ENCODE measurements around the gene MAP1LC3A. TPM values are rescaled to one million over a fixed set of nuclear protein-coding genes. Genes with fewer than 3 reads are reported as not detected.

MAP1LC3A gene
- total RNA-seq, 1 experiment from 2014 or later, result 9.3 TPM

DNA sequence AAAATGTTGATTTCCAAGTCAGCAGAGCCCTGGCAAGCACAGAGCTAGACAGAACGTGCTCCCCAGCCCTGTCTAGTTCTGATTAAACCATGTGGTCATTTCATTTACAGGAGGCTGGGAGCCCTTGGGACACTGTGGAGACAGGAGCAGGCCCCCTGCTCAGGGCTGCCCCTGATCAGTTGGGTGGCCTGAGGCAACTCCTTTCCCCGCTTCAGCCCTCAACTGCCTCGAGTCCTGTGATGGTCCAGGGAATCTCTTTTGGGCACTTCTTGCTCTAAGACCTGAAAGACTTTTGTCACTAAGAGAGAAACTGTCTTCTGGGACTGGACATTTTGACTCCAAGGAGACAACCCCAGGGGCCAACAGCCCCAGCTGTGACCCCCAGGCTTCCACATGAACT, 28.8 kb upstream of the MAP1LC3A start:
- DNase-seq (ENCODE audit: low spot score), result no peak

DNA sequence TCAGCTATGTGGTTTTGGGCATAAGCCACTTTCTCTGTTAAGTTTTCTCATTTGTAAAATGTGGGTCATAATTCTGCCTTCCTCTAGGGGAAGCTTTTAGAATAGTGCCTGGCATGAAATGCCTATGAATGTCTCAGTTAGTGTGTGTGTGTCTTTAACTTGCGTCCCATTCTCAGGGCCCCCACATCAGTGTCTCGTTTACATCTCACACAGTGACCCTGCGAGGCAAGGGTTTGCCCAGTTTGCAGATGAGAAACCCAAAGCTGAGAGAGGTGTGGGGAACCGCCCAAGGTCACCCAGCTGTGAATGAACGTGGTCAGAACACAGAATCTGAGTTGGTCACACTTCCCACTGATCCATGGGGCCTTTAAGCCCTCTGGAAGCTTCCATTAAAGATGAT, 28.2 kb upstream of the MAP1LC3A start:
- DNase-seq (ENCODE audit: low spot score), result no peak

DNA sequence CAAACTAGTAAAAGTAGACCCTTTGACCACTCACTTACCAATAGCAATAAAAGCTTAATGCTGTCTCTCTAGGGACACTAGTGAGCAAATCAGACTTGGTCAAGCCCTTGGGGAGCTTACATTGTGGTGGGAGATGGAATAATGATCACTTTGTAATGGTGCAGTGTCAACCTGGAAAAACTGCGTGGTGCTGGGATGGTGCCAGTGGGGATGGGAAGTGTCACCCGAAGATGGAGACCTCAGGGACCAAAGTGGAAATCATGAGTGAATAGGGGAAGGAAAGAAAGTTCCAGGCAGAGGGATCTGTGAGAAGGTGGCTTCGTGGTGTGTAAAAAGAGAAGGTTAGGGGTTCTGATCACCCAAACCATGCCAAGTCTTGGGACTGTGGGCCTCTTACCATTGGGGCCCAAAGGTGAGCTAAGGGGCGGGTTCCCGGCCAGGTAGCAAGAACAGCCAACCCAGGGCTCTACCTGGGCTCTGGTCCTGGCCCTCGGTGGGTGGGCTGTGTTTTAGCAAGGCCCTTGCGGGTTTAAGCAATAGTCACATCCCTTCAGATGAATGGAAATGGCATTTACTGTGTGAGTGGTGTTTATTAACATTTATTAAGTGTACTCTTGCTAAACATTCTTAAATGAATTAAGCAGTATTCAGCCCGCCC, 26.8 kb upstream of the MAP1LC3A start:
- DNase-seq (ENCODE audit: low spot score), result no peak

DNA sequence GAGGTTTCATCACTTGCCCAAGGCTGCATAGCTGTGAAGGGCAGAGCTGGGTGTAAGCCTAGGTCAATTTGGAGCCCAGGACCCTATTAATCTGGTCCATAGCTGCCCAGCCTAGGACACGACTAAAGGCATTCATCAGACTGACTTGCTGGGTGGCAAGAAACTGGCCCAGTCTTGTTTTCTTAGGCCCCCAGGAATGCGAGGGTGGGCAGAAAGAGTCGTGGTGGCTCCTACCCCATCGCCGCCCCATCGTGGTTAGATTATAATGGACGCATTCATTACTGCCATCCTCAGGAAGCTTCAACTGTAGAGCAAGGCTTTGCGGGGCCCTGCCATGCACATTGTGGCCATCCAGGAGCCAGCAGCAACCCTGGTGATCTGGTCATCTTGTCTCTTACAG, 26.2 kb upstream of the MAP1LC3A start:
- DNase-seq (ENCODE audit: low spot score), result peak; percentile 83

DNA sequence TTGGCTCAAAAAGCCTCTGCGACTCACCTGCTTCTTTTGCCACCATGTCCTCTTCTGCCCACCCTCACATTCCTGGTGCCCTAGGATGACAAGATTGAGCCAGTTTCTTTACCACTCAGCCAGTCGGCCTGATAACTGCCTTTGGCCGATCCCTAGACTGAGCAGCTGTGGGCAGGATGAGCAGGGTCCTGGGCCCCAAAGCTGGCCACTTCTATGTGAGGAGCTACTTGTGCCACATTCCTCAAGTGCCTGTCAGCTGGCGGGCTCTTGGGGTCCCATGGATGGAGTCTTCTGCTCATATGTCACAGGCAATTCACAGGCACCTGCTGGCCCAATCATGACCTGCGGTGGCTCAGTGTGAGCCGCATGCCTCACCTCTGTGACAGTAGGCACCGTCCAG, 25.8 kb upstream of the MAP1LC3A start:
- DNase-seq (ENCODE audit: low spot score), result no peak

DNA sequence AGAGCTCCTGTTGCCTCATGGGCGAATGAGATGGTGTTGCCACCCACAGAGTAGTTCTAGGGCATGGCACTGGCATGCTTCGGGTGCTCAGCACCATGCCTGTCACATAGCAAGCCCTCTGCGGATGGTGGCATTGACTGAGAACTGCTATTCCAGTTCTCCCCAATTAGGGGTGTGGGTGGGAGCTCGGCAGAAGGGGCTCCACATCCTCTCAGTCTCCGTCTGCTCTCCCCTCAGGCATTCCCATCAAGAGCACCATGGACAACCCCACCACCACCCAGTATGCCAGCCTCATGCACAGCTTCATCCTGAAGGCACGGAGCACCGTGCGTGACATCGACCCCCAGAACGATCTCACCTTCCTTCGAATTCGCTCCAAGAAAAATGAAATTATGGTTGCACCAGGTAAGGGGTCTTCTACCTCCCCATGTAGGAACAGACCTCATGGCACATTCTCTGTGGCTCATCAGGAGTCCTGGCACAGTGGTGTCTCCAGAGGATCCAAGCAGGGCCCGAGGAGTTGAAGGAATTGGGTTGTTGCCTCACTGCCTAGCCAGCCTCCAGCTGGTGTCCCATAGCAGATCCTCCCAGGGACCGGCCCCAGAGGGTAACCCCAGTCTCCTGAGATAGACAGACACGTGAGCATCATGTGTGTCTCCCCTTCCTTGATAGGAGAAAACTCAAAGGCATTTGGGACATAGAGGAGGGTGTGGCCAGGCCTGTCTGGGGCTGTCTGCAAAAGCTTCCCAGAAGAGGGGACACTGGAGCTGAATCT, 23.9 kb upstream of the MAP1LC3A start:
- no peak for DNase-seq (ENCODE audit: low spot score)

DNA sequence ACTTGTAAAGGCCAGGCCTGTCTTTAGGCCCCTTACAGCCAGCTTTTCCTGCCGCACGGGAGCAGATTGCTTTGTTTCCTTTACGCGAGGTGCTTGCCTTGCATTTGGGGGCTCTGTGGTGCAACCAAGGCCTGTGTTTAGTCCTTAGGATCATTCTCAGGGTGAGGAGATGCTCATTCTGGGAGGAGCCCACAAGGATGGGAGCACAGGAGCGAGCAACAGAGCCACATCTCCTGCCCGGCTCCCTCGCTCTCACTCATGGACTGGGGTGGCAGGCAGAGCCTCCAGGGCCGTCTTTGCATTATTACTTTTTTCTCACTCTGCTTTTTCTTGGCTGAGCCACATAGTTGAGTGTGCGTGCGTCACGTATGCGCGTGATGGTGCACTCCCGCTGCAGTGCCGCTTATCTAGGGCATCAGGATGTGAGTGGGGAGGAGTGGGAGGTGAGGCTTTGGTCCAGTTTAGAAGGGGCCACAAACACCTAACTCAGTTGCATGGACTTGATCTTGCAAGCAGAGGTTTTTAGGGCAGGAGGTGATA, 23.1 kb upstream of the MAP1LC3A start:
- no peak for DNase-seq (ENCODE audit: low spot score)

DNA sequence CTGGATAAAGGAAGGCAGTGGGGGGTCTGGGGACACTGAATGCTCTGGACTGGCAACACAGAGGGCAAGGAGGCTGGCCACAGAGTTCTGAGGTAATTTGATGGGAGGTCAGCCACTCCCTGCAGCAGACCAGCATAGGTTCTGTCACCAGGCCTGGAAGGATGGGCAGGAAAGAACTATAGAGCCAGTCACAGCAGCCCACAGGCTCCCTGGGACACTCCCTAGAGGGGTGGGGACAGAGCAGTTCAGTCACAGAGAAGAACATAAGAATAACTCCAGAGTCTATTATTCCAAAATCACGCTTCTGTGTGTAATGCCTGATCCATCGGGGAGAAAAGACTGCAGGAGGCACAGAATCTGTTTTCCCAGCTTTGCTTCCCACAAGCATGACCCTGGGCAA, 22.7 kb upstream of the MAP1LC3A start:
- DNase-seq (ENCODE audit: low spot score), result no peak

DNA sequence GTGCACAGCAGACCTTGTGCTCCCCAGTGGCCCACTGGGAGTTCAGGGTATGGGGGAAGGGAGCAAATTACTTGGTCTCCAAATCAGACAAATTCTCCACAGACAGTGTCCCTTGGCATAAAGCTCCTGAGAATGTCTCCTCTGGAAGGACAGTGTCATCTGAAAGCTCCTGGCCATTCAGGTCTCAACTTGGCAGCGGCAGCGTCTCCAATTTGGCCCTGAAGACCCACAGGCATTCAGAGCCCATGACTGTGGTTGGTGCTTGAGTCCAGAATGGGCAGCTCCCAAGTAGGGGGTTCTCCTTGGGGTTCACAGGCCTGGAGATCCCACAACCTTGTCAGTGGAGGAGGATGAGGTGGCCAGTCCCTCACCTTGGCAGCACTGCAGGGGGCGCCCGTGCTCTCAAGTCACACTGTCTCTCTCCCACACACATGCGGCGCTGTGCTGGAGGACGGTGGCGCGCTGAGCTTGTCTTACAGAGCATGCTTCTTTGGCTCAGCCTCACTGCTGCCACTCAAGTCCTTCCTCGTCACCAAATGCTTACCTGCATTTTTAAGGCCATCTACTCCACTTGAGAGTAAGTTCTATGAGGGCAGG, 21.6 kb upstream of the MAP1LC3A start:
- peak; percentile 31 for DNase-seq (ENCODE audit: low spot score)

DNA sequence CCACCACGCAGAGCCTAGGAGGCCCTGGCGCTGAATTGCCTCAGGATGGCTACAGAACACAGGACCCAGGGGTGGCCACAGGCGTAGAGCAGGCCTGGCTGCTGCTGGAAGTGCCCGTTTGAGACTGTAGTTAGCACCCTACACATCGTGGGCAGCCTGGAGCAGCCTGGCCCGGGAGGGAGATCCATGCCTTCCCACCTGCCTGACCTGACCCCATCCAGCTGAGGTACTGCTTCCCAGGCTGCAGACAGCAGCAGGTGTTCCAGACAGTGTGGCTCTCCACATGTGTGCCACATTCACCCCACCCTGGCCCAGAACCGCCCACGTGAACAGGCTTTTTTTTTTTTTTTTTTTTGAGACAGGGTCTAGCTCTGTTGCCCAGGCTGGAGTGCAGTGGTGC, 20.9 kb upstream of the MAP1LC3A start:
- DNase-seq (ENCODE audit: low spot score), result no peak

DNA sequence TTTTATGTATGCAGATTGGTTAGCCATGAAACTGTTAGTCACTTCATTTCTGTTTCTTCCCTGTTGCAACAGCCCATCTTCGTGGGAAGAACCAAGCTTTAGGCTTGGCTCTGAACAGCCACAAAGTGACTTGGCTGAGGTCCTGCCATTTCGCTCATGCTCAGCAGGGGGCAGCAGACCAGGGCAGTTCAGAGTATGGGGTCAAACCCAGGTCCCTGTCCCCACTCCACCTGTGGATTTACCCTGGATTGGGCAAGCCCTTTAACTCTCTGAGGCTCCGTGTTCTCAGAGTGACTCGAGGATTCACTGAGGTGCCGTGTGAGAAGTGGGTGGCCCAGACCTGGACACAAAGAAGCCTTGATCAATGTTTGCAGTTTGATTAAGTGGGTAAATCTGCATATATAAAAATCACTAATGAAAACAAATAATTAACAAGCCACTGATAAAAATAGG, 19.8 kb upstream of the MAP1LC3A start:
- peak; percentile 79 for DNase-seq (ENCODE audit: low spot score)

DNA sequence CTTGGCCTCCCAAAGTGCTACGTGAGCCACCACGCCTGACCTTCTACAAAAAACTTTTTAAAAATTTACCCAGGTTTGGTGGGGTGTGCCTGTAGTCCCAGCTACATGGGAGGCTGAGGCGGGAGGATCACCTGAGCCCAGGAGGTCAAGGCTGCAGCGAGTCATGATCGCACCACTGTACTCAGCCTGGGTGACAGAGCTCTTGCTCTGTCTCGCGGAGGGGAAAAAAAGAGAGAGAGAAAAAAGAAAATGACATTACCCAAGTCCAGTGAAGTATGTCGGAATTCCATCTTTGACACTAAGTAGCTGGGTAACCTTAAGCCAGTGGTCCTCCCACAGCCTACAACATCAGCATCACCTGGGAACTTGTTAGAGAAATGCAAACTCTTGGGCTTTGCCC, 18.8 kb upstream of the MAP1LC3A start:
- no peak for DNase-seq (ENCODE audit: low spot score)

DNA sequence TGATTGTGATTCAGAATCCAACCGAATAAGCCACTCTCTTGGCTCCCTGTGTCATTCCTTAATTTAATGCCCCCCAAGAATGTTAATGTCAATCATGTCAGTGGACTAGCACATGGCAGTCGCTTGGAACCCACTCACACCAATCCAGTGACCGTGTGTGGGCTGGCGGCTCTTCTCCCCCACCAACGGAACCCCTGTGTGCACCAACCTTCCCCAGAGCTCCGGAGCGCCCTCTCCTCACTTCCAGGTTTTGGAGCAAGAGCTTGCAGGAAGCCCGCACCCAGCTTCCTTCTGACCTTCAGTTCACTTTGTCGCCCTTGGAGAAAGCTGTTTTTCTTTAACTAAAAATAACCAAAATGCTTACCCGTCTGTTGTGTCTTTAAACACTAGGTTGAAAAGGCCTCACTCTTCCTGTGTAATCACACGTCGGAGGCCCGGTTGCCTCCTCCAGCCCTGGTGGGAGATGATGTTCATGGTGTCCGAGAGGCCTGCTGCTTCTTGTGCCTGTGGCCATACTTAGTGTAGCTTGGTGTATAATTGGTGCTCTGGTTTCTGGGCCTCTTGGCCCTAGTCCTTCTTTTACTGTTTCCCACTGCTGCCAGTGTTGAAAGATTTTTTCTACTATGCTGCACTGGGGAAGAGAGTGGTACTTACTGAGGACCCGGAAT, 17.8 kb upstream of the MAP1LC3A start:
- DNase-seq (ENCODE audit: low spot score), result no peak

DNA sequence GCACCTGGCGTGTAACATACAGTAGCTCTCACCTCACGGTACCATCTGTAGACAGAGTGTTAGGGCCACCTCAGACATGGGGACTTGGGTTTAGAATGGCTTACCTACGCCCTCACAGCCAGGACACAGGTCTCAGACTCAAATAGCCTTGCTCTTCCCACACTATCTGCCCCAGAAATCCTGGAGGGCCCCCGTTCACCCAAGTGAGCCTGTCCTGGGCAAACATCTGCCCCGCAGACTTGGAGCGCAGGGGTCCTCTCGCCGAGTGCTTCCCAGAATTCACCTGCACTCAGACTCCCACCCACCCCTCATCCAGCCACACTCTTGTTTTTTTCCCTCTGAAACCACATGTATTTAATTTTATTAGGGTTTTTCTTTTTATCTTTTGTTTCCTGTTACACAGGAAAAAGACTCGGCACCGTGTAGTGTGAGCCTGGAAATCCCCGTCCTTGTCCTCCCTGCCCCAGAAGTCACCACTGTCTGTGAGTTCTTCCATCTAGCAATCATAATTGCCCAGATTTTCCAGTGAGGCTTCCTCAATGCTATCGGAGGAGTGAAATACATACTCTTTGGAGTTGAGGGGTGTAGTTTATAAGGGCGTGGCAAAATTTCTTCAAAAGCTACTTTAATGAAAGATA, 17.1 kb upstream of the MAP1LC3A start:
- DNase-seq (ENCODE audit: low spot score), result no peak

DNA sequence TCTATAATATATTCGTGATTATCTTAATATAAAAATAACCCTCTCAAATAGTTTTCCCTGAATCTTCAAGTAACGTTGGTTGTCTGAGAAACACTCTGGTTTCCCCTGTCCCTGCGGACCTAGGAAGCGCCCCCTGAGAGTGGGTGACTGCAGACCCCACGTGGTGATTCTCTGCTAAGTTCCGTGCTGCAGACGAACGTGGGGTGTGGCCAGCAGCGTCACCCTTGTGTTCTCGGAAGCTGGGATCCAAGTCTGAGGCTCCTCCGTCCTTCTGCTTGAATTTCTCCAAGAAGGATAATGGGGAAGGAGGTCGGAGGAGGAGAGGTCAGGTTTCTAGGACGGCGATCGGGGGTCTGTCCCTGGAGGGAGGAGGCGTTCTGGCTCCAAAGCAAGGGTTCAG, 16.6 kb upstream of the MAP1LC3A start:
- DNase-seq (ENCODE audit: low spot score), result no peak

DNA sequence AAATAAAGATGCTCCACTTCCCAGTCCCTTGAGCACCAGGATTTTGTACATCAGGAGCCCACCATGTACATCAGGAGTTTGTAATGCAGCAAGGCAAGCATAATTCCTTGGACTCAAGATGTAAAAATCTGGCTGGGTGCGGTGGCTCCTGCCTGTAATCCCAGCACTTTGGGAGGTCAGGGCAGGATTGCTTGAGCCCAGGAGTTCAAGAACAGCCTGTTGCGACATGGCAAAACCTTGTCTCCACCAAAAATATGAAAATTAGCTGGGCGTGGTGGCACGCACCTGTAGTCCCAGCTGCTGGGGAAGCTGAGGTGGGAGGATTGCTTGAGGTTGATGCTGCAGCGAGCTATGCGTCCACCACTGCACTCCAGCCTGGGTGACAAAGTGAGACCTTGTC, 16.1 kb upstream of the MAP1LC3A start:
- DNase-seq (ENCODE audit: low spot score), result no peak

DNA sequence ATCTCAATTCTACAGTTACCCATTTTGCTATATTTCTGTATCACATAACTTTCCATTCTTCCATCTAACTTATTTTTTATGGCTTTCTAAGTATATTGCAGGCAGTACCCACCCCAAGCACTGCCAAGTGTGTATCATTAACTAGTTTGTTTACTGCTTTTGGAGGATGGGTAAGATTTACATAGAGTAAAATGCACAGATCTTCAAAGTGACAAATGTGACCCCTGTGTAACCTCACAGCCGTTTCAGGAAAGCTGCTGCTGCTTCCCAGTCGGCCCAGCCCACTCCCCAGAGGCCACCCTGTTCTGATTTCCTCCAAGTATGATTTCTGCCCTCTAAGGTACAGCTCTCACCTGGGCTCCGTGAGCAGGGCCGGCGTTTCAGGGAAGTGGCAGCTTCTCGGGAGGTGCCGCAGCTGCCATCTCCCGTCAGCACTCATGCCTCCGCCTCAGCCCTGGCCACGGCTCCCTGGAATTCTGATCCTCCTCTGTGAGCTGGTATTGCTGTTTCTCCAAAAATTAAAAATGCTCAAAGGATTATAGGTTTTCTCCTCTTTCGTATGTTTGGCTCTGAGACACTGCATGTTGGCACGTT, 15.0 kb upstream of the MAP1LC3A start:
- no peak for DNase-seq (ENCODE audit: low spot score)

DNA sequence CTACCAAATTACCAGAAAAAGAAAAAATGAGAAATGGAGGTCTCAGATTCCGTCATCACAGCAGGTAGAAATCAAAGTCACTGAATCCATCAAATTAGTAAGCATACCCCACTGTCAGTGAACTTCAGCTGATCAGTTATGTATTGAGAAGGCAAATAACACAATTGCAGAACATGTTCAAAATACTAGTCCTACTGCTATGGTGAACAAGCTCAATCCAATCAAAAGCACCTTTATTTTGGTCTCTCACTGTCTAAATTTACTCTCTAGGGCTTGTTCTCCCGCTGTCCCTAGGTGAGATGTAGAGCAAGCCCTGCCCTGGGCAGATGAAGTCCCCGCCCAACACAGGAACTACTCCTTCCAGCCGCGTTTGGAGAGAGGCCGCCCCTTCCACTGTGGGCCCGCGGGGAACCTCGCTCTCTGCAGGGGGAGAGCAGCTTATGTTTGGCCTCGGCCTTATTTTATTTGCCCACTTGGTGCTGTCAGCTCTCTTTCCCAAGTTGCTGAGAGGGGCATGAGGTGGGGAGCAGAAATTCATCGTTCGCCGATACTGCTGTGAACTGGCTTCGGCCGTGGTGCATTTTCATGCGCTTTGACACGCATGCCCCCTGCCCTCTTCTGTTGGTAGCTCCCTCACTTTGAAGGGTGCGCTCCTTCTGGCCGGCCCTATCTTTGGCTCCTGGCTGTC, 14.3 kb upstream of the MAP1LC3A start:
- no peak for DNase-seq (ENCODE audit: low spot score)

DNA sequence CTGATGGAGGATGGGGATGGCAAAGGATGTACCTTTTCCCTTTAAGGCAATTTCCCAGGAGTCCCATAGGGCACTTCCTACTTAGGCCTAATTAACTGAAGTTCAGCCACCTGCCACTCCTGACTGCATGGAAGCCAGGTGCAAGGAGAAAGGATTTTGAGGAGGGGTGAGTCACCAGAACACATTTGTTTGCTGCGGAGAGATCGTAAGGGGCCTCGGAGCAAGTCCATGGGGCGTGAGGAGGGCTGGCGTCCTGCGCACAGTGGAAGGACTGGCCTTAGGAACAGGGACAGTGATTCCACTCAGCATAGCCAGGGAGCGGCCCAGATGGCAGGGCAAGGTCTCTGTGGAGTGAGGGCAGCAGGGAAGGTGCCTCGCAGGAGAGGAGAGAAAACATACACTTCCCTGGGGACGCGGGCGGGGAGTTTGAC, 11.8 kb upstream of the MAP1LC3A start:
- DNase-seq (ENCODE audit: low spot score), result no peak

DNA sequence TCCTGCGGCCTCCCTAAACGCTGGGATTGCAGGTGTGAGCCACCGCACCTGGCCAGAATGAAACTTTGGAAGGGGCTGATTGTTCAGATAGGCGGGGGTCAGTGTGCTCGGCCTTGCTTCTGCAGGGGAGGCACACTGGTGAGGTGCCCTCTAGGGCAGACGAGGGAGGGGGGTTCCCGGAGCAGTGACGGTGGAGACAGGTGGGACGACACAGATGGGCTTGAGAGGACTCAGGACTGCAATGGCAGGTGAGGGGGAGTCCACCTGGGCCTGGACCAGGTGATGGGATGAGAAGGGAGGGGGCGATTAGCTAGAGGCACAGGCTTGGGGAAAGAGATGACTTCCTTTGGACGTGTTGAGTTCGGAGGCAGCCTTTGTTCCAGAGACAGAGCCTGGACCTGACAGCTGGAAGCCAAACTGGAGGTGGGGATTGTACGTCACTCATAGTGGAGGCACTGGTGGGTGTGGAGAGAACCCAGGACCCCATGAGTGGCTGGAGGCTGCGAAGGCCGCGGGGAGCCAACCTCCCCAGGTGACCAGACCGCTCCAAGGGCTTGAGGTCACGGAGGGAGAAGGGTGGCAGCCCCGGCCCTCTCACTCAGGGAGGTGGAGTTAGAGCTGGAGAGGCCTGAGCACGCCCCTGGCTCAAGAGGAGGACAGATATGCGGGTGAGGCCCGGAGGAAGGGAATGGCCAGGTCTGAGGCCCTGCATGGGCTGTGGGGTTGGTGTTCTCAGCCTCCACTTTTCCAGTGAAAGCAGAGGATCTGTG, 10.5 kb upstream of the MAP1LC3A start:
- DNase-seq (ENCODE audit: low spot score), result no peak

Data from HT-29 (cell line).